SU-DHL-6 (cell line): ENCODE results near the gene POC1B.

ENCODE experiments used
- H2AFZ ChIP-seq: fragments of 200-600 bp; sonication (generic); 2 replicates; pipeline ENCODE4 v1.6.1; 2014; ENCODE audit warnings: low read depth, mild to moderate bottlenecking, moderate library complexity, mixed read lengths, antibody characterized with exemption, low read length; ENCODE audit not compliant: severe bottlenecking
- H3F3A ChIP-seq: fragments of 200-600 bp; shearing (Covaris generic); 2 replicates; pipeline ENCODE4 v1.6.0; 2016; ENCODE audit warnings: antibody characterized with exemption, mild to moderate bottlenecking; ENCODE audit not compliant: insufficient read depth
- H3K27ac ChIP-seq: fragments of 200-600 bp; sonication (generic); 2 replicates; pipeline ENCODE4 v1.5.1; 2016; ENCODE audit warnings: low read depth, mild to moderate bottlenecking, low read length, moderate library complexity, mixed read lengths
- H3K27me3 ChIP-seq: fragments of 200-600 bp; sonication (generic), shearing (Covaris generic); 2 replicates; pipeline ENCODE4 v1.6.0; 2014; ENCODE audit warnings: mild to moderate bottlenecking, low read length
- H3K36me3 ChIP-seq: fragments of 200-600 bp; sonication (generic); 2 replicates; pipeline ENCODE4 v1.6.1; 2014; ENCODE audit warnings: mild to moderate bottlenecking, low read length, mixed read lengths
- H3K4me2 ChIP-seq: fragments of 300-600, 200-600 bp; shearing (Covaris generic), sonication (generic); 2 replicates; pipeline ENCODE4 v1.6.0; 2014; ENCODE audit warnings: low read length, low read depth, mild to moderate bottlenecking; ENCODE audit not compliant: poor library complexity, severe bottlenecking
- H3K4me3 ChIP-seq: fragments of 200-600 bp; sonication (generic); 2 replicates; pipeline ENCODE4 v1.5.1; 2014; ENCODE audit warnings: antibody characterized with exemption, low read length, mild to moderate bottlenecking, mixed read lengths; ENCODE audit not compliant: insufficient read depth, poor library complexity, severe bottlenecking
- H3K79me2 ChIP-seq: fragments of 200-600 bp; sonication (generic); 2 replicates; pipeline ENCODE4 v1.6.1; 2014; ENCODE audit warnings: mild to moderate bottlenecking, low read length, moderate library complexity; ENCODE audit not compliant: insufficient read depth
- H3K9ac ChIP-seq: fragments of 200-600 bp; sonication (generic); 2 replicates; pipeline ENCODE4 v1.7.0; 2014; ENCODE audit warnings: mild to moderate bottlenecking, low read length
- H3K9me2 ChIP-seq: fragments of 200-600 bp; sonication (generic); replicated peaks from 2 replicates; pipeline ENCODE4 v1.6.1; 2014; ENCODE audit warnings: low read length; ENCODE audit not compliant: insufficient read depth
- H3K9me3 ChIP-seq: fragments of 200-600 bp; sonication (generic); 2 replicates; pipeline ENCODE4 v1.6.1; 2014; ENCODE audit warnings: low read length, mixed read lengths; ENCODE audit not compliant: insufficient read depth
- H4K20me1 ChIP-seq: fragments of 200-600 bp; sonication (generic); 2 replicates; pipeline ENCODE4 v1.6.1; 2014; ENCODE audit warnings: low read depth, mild to moderate bottlenecking, antibody characterized with exemption, low read length, moderate library complexity, mixed read lengths
- EZH2phosphoT487 ChIP-seq: fragments of 200-600 bp; sonication (generic), shearing (Covaris generic); conservative IDR thresholded peaks from 2 replicates; pipeline ENCODE4 v1.6.1; 2018; ENCODE audit warnings: mild to moderate bottlenecking, antibody characterized with exemption, low read length, moderate library complexity, mixed read lengths
- TF ChIP-seq, protein P1 (sequence below): fragments of 200-600 bp; sonication (generic); IDR thresholded peaks from one replicate; pipeline ENCODE4 v1.5.1; 2017; ENCODE audit warnings: antibody characterized with exemption, mild to moderate bottlenecking, low read length, moderate library complexity; ENCODE audit not compliant: insufficient read depth, poor library complexity, severe bottlenecking

The POC1B gene

DNA sequence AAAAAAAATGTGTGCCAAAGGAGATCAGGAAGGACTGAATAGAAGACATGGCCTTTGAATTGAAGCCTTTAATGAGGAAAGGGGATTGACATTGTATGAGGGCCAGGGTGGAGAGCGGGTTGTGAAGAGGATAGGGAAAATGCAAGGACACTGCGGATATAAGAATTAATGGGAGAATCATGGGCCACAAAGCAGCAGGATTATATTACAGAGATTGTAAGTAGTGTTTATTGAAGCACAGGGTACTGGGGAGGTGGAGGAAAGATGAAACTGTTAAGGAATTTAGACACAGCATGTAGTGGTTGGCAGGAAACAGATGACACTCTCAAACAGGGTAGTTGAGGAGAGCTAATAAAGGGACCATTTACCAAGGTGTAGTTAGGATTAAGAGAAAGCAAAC is 16.4 kb upstream of the POC1B start:
- Histone ChIP-seq H3K9me3 (no peaks in the 10 kb centered on the region), H3K36me3 (no peaks in the 10 kb centered on the region), H3K79me2 (no peaks in the 10 kb centered on the region), H3K27me3 (no peaks in the 10 kb centered on the region), H3K27ac (no peak overlapping the region), H3K4me2 (no peak overlapping the region), H3F3A (no peaks in the 10 kb centered on the region), H3K9me2 (no peaks in the 10 kb centered on the region), H3K4me3 (no peak overlapping the region), H2AFZ (no peak overlapping the region), H4K20me1 (no peaks in the 10 kb centered on the region), H3K9ac (no peak overlapping the region)
- TF ChIP-seq, protein P1, sequence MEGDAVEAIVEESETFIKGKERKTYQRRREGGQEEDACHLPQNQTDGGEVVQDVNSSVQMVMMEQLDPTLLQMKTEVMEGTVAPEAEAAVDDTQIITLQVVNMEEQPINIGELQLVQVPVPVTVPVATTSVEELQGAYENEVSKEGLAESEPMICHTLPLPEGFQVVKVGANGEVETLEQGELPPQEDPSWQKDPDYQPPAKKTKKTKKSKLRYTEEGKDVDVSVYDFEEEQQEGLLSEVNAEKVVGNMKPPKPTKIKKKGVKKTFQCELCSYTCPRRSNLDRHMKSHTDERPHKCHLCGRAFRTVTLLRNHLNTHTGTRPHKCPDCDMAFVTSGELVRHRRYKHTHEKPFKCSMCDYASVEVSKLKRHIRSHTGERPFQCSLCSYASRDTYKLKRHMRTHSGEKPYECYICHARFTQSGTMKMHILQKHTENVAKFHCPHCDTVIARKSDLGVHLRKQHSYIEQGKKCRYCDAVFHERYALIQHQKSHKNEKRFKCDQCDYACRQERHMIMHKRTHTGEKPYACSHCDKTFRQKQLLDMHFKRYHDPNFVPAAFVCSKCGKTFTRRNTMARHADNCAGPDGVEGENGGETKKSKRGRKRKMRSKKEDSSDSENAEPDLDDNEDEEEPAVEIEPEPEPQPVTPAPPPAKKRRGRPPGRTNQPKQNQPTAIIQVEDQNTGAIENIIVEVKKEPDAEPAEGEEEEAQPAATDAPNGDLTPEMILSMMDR, result no peak
- TF ChIP-seq EZH2phosphoT487, result no peak

DNA sequence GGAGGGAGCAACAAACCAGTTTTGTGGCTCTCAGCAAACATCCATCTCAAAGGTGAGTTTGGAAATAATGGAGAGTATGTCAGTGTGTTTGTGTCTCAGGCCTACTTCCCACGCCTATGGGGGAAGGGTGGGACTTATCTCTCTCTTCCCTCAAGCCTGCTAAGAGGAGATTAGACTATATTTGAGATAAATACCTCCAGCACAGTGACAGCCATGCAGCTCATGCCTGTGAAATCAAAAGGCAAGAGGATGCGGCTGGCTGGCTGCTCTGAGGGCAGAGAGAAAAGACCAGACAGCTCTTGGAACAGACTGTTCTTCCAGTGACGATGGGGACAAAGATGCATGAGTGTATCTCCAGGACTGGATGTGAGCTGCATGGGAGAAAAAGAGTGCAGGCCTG is 14.7 kb upstream of the POC1B start:
- H3K79me2 ChIP-seq, result no peaks in the 10 kb centered on the region
- no peaks in the 10 kb centered on the region for H3F3A ChIP-seq
- H3K9me2 ChIP-seq, result no peaks in the 10 kb centered on the region
- H3K9me3 ChIP-seq, result no peaks in the 10 kb centered on the region
- no peaks in the 10 kb centered on the region for H4K20me1 ChIP-seq
- H3K9ac ChIP-seq, result no peak overlapping the region
- H3K4me2 ChIP-seq, result no peak overlapping the region
- no peak overlapping the region for H2AFZ ChIP-seq
- no peaks in the 10 kb centered on the region for H3K27me3 ChIP-seq
- no peak overlapping the region for H3K4me3 ChIP-seq
- H3K27ac ChIP-seq, result no peak overlapping the region
- TF ChIP-seq, protein P1, result no peak
- no peak for TF ChIP-seq EZH2phosphoT487
- H3K36me3 ChIP-seq, result no peaks in the 10 kb centered on the region

DNA sequence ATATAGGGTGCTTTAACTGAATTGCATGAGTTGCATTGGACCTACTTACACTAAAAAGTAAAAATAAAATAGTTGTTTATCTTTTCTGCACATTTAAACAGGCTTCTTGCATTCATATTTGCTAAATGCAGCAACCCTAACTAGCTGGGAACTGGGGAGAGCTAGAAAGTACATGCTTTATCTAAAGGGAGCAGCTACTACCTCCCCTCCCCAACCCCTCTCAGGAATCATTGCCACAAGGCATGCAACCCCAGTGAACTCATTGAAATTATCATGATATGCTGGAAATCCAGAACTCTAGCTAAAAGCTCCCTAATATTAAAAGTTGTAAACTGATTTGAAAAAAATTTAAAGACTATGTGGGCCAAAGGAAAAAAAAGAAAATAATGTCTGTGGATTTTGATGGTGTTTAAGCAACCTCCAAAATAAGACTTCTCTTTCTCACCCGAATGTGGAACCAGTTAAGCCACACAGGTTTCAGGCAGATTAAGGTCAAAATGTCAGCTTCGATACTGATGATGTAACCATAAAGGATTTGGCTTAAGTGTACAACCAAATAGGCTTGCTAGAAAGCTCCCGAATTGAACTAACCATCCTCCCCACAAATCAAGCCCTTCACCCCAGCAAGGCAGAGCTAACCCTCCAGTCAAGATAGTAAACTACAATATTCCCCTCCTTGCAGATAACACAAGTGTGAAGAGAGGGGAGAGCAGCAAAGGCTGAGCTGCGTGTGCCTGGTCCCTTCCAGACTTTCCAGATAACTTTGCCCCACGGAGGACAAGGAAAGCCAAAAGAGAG is 13.8 kb upstream of the POC1B start:
- H3K36me3 ChIP-seq, result no peaks in the 10 kb centered on the region
- H3K9ac ChIP-seq, result no peak overlapping the region
- no peaks in the 10 kb centered on the region for H4K20me1 ChIP-seq
- TF ChIP-seq, protein P1, result no peak
- no peak for TF ChIP-seq EZH2phosphoT487
- H3K9me2 ChIP-seq, result no peaks in the 10 kb centered on the region
- H3K27me3 ChIP-seq, result no peaks in the 10 kb centered on the region
- no peak overlapping the region for H2AFZ ChIP-seq
- no peak overlapping the region for H3K27ac ChIP-seq
- H3K4me2 ChIP-seq, result no peak overlapping the region
- no peak overlapping the region for H3K4me3 ChIP-seq
- no peaks in the 10 kb centered on the region for H3K9me3 ChIP-seq
- no peaks in the 10 kb centered on the region for H3F3A ChIP-seq
- H3K79me2 ChIP-seq, result no peaks in the 10 kb centered on the region
